ENCODE results near the gene MYO5B. TPM values are rescaled to one million over a fixed set of nuclear protein-coding genes. Genes with fewer than 3 reads are reported as not detected.

MYO5B gene
- polyA plus RNA-seq, 1 donor (not counting 4 experiments of a cell fraction or from before 2014, with no cell fraction given): 6.8 TPM

- Histone ChIP-seq H2AFZ (ENCODE audit: control insufficient read depth, low read length) (no peak overlapping the region), H3K9me3 (ENCODE audit: control insufficient read depth, low read depth, low read length) (no peaks in the 10 kb centered on the region), H3K9ac (ENCODE audit: control insufficient read depth, extremely low read depth, insufficient read depth, low read length) (no peak overlapping the region), H3K4me3 (ENCODE audit: control insufficient read depth in 2 of 3, extremely low read depth in 1 of 3, insufficient read depth in 2 of 3, low read depth in 1 of 3, low read length in 3 of 3) (no peak overlapping the region), H3K9me1 (ENCODE audit: control insufficient read depth, extremely low read depth, insufficient read depth, low read length) (no peaks in the 10 kb centered on the region), H3K4me2 (ENCODE audit: control insufficient read depth, extremely low read depth, insufficient read depth, low read depth, low read length) (no peak overlapping the region), H3K27ac (ENCODE audit: control insufficient read depth, insufficient read depth, low read length) (no peak overlapping the region), H3K79me2 (ENCODE audit: control insufficient read depth, insufficient read depth, low read length) (no peaks in the 10 kb centered on the region), H4K20me1 (ENCODE audit: control insufficient read depth, extremely low read depth, insufficient read depth, low read length) (no peaks in the 10 kb centered on the region), H3K27me3 (ENCODE audit: control insufficient read depth, extremely low read depth, insufficient read depth, low read length) (peaks cover 8% of the 10 kb centered on the region), H3K36me3 (ENCODE audit: control insufficient read depth in 2 of 2, extremely low read depth in 1 of 2, insufficient read depth in 2 of 2, low read length in 2 of 2) (no peaks in the 10 kb centered on the region), H3K4me1 (ENCODE audit: control insufficient read depth, extremely low read depth, insufficient read depth, low read length) (peaks cover 15% of the 10 kb centered on the region)
- dilution Hi-C loops (cut with MboI; ENCODE audit: extremely low pct_ligation_motif_present, low sequenced_read_pairs): no loop called here
- DNase-seq (ENCODE audit: low read depth, low spot score) (no peak), FAIRE-seq (no peak)
- TF ChIP-seq CTCF (optimal IDR thresholded peaks at IDR 0.05 in 1 of 3, IDR thresholded peaks at IDR 0.05 in 1 of 3, conservative IDR thresholded peaks at IDR 0.05 in 1 of 3; ENCODE audit: extremely low read depth in 1 of 3, insufficient read depth in 2 of 3, low read length in 3 of 3): no peak
- TF ChIP-seq EZH2 (IDR thresholded peaks at IDR 0.05; ENCODE audit: low read length): no peak
Observed at GRCh38 chr18:50080316-50080715, 114.6 kb downstream of the MYO5B start.

GRCh38 chr18:50079571-50080295, 115.2 kb downstream of the MYO5B start:
- H4K20me1 ChIP-seq (ENCODE audit: control insufficient read depth, extremely low read depth, insufficient read depth, low read length): no peaks in the 10 kb centered on the region
- H3K4me3 ChIP-seq (ENCODE audit: control insufficient read depth in 2 of 3, extremely low read depth in 1 of 3, insufficient read depth in 2 of 3, low read depth in 1 of 3, low read length in 3 of 3): no peak overlapping the region
- no peaks in the 10 kb centered on the region for H3K9me3 ChIP-seq (ENCODE audit: control insufficient read depth, low read depth, low read length)
- FAIRE-seq: no peak
- H3K4me1 ChIP-seq (ENCODE audit: control insufficient read depth, extremely low read depth, insufficient read depth, low read length): peaks cover 15% of the 10 kb centered on the region
- H3K9ac ChIP-seq (ENCODE audit: control insufficient read depth, extremely low read depth, insufficient read depth, low read length): no peak overlapping the region
- dilution Hi-C loops (cut with MboI; ENCODE audit: extremely low pct_ligation_motif_present, low sequenced_read_pairs): no loop called here
- no peaks in the 10 kb centered on the region for H3K79me2 ChIP-seq (ENCODE audit: control insufficient read depth, insufficient read depth, low read length)
- H2AFZ ChIP-seq (ENCODE audit: control insufficient read depth, low read length): no peak overlapping the region
- peaks cover 8% of the 10 kb centered on the region for H3K27me3 ChIP-seq (ENCODE audit: control insufficient read depth, extremely low read depth, insufficient read depth, low read length)
- TF ChIP-seq EZH2 (IDR thresholded peaks at IDR 0.05; ENCODE audit: low read length) (no peak), CTCF (optimal IDR thresholded peaks at IDR 0.05 in 1 of 3, IDR thresholded peaks at IDR 0.05 in 1 of 3, conservative IDR thresholded peaks at IDR 0.05 in 1 of 3; ENCODE audit: extremely low read depth in 1 of 3, insufficient read depth in 2 of 3, low read length in 3 of 3) (no peak)
- H3K9me1 ChIP-seq (ENCODE audit: control insufficient read depth, extremely low read depth, insufficient read depth, low read length): no peaks in the 10 kb centered on the region
- H3K27ac ChIP-seq (ENCODE audit: control insufficient read depth, insufficient read depth, low read length): no peak overlapping the region
- no peaks in the 10 kb centered on the region for H3K36me3 ChIP-seq (ENCODE audit: control insufficient read depth in 2 of 2, extremely low read depth in 1 of 2, insufficient read depth in 2 of 2, low read length in 2 of 2)
- no peak for DNase-seq (ENCODE audit: low read depth, low spot score)
- H3K4me2 ChIP-seq (ENCODE audit: control insufficient read depth, extremely low read depth, insufficient read depth, low read depth, low read length): no peak overlapping the region

Data from keratinocyte (primary cell).